NCI-H2107 treated with DMSO at 0.1 percent for 48 hours (cell line): ENCODE data around the gene UGT2A1.

Experiments
- DNase-seq: peaks from one replicate; lab custom pipeline; 2025; ENCODE audit not compliant: unreplicated experiment; lab: John Stamatoyannopoulos, UW

The UGT2A1 gene

DNA sequence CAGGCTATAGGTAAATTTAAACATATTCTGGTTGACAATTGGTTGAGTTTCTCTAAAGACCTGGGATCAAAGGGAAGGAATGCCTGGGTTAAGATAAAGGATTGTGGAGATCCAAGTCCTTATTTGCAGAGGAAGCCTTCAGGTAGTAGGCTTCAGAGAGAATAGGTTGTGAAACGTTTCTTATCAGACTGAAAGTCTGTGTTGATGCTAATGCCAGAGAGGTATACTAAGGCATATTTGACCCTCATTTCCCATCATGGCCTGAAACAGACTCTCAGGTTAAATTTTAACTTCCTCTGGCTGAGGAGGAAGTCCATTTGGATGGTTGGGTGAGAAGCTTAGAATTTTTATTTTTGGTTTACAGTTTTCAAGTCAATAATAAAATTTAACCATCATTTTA lies 61.7 kb downstream of the UGT2A1 start:
- no peak for DNase-seq

DNA sequence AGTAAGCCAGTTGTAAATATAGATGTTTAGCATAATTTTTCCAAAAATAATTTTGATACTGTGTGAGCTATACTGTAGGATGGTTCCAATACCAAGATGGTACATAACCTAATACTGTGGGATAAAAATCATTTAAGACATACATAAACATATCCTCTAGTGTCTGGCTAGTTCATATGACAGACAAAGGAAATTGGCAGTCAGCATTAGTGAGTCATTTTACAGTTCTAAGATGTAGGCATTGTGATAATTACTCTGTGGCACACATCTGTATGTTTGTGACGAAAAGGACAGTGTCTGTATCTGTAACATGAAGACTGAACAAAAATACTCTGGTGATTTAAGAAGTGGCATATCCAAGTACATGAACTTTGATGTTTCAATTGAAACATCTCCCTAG lies 63.2 kb downstream of the UGT2A1 start:
- DNase-seq, result no peak

DNA sequence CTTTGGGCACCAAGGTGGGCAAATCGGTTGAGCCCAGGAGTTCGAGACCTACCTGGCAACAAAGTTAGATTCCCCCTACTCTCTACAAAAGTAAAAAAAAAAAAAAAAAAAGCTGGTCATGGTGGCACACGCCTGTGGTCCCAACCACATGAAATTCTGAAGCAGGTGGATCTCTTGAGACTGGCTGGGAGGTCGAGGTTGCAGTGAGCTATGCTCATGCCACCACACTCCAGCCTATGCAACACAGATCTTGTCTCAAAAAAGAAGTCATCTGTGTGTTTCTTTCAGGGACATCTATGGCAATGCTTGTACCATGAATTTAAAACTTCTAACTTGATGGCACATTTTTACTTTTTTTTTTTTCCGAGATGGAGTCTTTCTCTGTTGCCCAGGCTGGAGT lies 68.9 kb downstream of the UGT2A1 start:
- no peak for DNase-seq

DNA sequence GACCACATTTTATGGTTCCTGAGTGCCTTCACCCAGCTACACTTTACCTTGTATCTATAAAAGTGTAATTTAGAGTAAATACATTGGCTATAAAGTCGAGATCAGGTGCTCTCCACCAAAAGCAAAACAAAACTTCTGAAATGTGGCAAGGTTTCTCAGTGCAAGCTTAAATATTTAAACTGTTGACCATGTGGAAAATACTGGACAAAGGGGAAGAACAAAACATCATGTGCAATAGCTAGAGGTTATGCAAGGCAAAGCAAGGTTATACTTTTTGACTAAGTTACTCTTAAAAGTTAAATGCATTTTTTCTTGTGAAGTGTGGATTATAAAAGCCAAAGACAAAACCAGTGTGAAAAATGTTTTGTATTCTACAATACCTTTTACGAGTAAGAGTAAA lies 69.5 kb downstream of the UGT2A1 start:
- DNase-seq, result no peak

DNA sequence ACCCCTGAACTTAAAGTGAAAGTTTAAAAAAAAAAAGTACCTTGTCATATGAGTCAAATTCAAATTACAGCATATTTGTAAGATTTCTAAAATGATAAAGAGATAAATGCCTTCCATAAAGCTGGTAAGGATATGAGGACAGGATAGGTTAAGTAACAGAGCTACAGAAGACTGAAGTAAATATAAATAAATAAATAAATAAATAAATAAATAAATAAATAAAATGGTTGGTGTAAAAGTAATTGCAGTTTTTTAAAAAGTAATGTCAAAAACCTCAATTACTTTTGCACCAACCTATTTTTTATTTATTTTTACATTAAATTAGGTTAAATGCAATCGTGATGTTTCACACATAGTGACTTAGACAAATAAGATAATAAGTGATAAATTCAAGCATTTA lies 75.8 kb downstream of the UGT2A1 start:
- no peak for DNase-seq

DNA sequence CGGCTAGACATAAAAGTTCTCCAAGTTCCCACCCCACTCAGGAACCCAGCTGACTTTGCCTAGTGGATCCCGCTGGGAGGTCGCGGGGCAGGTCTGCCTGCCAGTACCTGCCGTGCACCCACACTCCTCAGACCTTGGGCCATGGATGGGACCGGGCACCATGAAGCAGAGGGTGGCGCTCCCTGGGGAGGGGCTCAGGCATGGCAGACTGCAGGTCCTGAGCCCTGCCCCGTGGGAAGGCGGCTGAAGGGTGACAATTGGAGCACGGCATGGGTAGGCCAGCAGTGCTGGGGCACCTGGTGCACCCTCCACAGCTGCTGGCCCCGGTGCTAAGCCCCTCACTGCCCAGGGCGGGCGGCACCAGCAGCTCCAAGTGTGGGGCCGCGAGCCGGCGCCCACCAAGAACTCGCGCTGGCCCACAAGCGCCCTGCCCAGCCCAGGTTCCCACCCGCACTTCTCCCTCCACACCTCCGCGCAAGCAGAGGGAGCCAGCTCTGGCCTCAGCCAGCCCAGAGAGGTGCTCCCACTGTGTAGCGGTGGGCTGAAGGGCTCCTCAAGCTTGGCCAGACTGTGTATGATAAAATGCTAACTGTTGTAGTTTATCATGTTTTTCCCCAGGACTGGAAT lies 76.7 kb downstream of the UGT2A1 start:
- DNase-seq, result no peak

DNA sequence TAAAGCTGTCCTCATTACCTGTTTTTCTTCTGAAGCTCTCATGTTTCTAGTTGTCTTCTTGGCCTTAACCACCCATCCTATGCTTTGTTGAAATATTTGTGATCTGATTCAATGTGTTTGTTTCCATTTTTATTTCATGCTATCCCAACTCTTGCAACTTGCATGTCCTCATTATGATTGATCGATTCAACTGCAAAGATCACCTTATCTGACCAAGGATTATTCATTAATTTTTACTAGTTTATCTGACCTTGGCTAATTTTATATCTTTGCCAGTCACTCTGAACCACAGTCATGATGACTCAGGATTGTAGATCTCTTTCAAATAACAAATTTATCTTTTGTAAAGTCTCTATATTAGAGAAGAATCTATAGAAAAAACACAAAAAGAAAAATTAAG lies 84.3 kb downstream of the UGT2A1 start:
- DNase-seq, result no peak

DNA sequence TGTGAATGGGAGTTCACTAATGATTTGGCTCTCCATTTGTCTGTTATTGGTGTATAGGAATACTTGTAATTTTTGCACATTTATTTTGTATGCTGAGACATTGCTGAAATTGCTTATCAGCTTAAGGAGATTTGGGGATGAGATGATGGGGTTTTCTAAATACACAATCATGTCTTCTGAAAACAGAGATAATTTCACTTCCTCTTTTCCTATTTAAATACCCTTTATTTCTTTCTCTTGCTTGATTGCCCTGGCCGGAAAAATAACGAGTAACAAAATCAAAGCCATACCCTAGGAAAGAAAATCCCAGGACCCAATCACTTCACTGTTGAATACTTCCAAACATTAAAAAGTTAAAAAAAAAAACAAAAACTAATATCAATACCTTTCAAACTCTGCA lies 89.6 kb downstream of the UGT2A1 start:
- no peak for DNase-seq

DNA sequence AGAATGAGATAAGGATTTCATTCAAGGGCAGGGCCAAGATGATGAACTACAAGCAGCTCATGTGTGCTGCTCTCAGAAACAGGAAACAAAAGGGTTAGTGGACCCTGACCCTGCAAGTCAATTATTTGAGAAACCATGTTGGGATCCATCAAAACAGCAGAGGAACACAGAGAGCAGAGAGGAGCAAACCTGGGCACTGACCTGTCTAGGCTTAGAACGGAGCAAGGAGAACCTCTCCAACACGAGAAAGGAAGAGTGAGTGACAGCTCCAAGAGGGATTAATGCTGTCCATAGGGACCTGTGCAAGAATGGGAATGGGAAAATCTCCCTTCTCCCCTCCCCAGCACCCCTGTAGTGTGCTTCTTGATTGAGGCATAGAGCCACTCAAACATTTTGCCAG lies 103.4 kb downstream of the UGT2A1 start:
- no peak for DNase-seq

DNA sequence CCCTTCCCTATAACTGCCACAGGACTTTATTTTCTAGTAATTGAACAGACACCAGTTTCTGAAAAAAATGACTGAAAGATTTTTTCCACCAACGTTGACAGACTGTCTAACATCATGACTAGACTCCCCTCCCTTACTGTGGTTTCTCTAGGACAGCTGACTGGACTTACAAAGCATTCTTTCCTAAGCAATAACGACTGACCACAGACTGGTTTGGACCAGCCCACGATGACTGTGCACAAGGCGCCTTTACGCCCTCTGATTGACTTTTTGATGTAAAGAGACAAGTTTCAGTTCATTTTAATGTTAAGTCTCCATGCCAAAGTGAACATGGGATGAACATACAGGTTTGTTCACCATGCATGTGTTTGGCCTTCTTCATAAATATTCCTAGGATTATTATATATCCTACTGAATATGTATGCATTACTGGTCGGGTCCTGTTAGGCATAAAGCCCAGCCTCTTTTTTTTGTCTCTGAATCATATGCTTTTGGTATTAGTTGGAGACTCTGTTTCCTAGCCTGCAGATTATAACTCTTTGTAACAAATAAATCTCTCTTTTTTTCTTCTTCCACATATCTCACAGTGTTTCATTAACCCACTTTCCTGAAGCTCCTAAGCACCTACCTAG lies 106.8 kb downstream of the UGT2A1 start:
- DNase-seq, result no peak
